Measurements from ENCODE around the gene NRGN.

- TF ChIP-seq CTCF (IDR thresholded peaks at IDR 0.05; ENCODE audit: poor library complexity, severe bottlenecking): no peak
- no peak for TF ChIP-seq EP300 (conservative IDR thresholded peaks at IDR 0.05; ENCODE audit: poor library complexity, severe bottlenecking)
- no peak for TF ChIP-seq SMC3 (conservative IDR thresholded peaks at IDR 0.05; ENCODE audit: poor library complexity)
- no peak for TF ChIP-seq POLR2AphosphoS5 (IDR thresholded peaks at IDR 0.05)
- no peak for TF ChIP-seq TAF1 (IDR thresholded peaks at IDR 0.05; ENCODE audit: low read depth)
These were observed 11.6 kb upstream of the NRGN start for GRCh38 chr11:124728134-124728533.
